ENCODE results near the gene INTS6. TPM values are rescaled to one million over a fixed set of nuclear protein-coding genes. Genes with fewer than 3 reads are reported as not detected.

INTS6 gene
- total RNA-seq, 2 donors from 2014 or later, result 37.4 to 59.0 TPM

GRCh38 chr13:51373451-51373850, 79.4 kb downstream of the INTS6 start:
- intact Hi-C loops (cut with DNase I), result no loop called here
- 83% methylated on average over 2 of the region's 2 CpGs for WGBS

GRCh38 chr13:51371768-51372399, 81.0 kb downstream of the INTS6 start:
- intact Hi-C loops (cut with DNase I), result no loop called here
- H3K27ac ChIP-seq, result no peak overlapping the region
- no peak for DNase-seq (ENCODE audit: low spot score)
- H3K27me3 ChIP-seq (replicated peaks; ENCODE audit: insufficient read depth), result no peaks in the 10 kb centered on the region
- H3K36me3 ChIP-seq, result peaks cover 0 to 4% of the 10 kb centered on the region in 2 donors
- no peaks in the 10 kb centered on the region for H3K4me1 ChIP-seq (replicated peaks)
- no peaks in the 10 kb centered on the region for H3K9me3 ChIP-seq
- TF ChIP-seq POLR2AphosphoS5 (IDR thresholded peaks at IDR 0.05) (no peak), CTCF (IDR thresholded peaks at IDR 0.05) (no peak), POLR2A (IDR thresholded peaks at IDR 0.05) (no peak)
- 88% methylated on average over 6 of the region's 6 CpGs for WGBS
- H3K4me3 ChIP-seq, result no peak overlapping the region

More at GRCh38 chr13:51373451-51373850, 79.4 kb downstream of the INTS6 start:
- no peak overlapping the region for H3K27ac ChIP-seq
- no peaks in the 10 kb centered on the region for H3K9me3 ChIP-seq
- H3K36me3 ChIP-seq, result no peaks in the 10 kb centered on the region
- no peak for DNase-seq (ENCODE audit: low spot score)
- H3K4me1 ChIP-seq (replicated peaks), result no peaks in the 10 kb centered on the region
- H3K27me3 ChIP-seq (replicated peaks; ENCODE audit: insufficient read depth), result no peaks in the 10 kb centered on the region
- no peak overlapping the region for H3K4me3 ChIP-seq
- TF ChIP-seq CTCF (IDR thresholded peaks at IDR 0.05), result no peak
- no peak for TF ChIP-seq POLR2AphosphoS5 (IDR thresholded peaks at IDR 0.05)
- TF ChIP-seq POLR2A (IDR thresholded peaks at IDR 0.05), result no peak

- no peak for TF ChIP-seq POLR2AphosphoS5 (IDR thresholded peaks at IDR 0.05)
- TF ChIP-seq POLR2A (IDR thresholded peaks at IDR 0.05), result no peak
- no peak for TF ChIP-seq CTCF (IDR thresholded peaks at IDR 0.05)
- 100% methylated on average over 2 of the region's 2 CpGs for WGBS
- Histone ChIP-seq H3K4me1 (replicated peaks) (no peaks in the 10 kb centered on the region), H3K27ac (no peak overlapping the region), H3K9me3 (no peaks in the 10 kb centered on the region), H3K27me3 (replicated peaks; ENCODE audit: insufficient read depth) (no peaks in the 10 kb centered on the region), H3K36me3 (peaks cover 0 to 4% of the 10 kb centered on the region in 2 donors), H3K4me3 (no peak overlapping the region)
- no peak for DNase-seq (ENCODE audit: low spot score)
- intact Hi-C loops (cut with DNase I), result no loop called here
These were observed 82.0 kb downstream of the INTS6 start for GRCh38 chr13:51370811-51371210.

- H3K4me1 ChIP-seq (replicated peaks), result no peaks in the 10 kb centered on the region
- TF ChIP-seq POLR2AphosphoS5 (IDR thresholded peaks at IDR 0.05) (no peak), POLR2A (IDR thresholded peaks at IDR 0.05) (no peak), CTCF (IDR thresholded peaks at IDR 0.05) (no peak)
- no peak overlapping the region for H3K4me3 ChIP-seq
- intact Hi-C loops (cut with DNase I), result no loop called here
- no peak overlapping the region for H3K27ac ChIP-seq
- WGBS, result 87% methylated on average over 2 of the region's 2 CpGs
- H3K36me3 ChIP-seq, result peaks cover 0 to 4% of the 10 kb centered on the region in 2 donors
- H3K9me3 ChIP-seq, result no peaks in the 10 kb centered on the region
- H3K27me3 ChIP-seq (replicated peaks; ENCODE audit: insufficient read depth), result no peaks in the 10 kb centered on the region
- DNase-seq (ENCODE audit: low spot score), result no peak
These were observed 82.7 kb downstream of the INTS6 start for GRCh38 chr13:51370116-51370515.

- no peaks in the 10 kb centered on the region for H3K9me3 ChIP-seq
- no peak overlapping the region for H3K27ac ChIP-seq
- WGBS, result 80% methylated on average over 3 of the region's 3 CpGs
- intact Hi-C loops (cut with DNase I), result no loop called here
- TF ChIP-seq POLR2AphosphoS5 (IDR thresholded peaks at IDR 0.05) (no peak), CTCF (IDR thresholded peaks at IDR 0.05) (no peak), POLR2A (IDR thresholded peaks at IDR 0.05) (no peak)
- no peak overlapping the region for H3K4me3 ChIP-seq
- H3K4me1 ChIP-seq (replicated peaks), result no peaks in the 10 kb centered on the region
- no peaks in the 10 kb centered on the region for H3K27me3 ChIP-seq (replicated peaks; ENCODE audit: insufficient read depth)
- no peak for DNase-seq (ENCODE audit: low spot score)
- H3K36me3 ChIP-seq, result peaks cover 0 to 4% of the 10 kb centered on the region in 2 donors
These were observed 88.3 kb downstream of the INTS6 start for GRCh38 chr13:51364404-51365008.
